DMS153 (cell line): ENCODE measurements around the gene OR2S2.
"Not testable (repeated sequence)": the region's sequence is repeated elsewhere in the genome, so short reads cannot be mapped to it uniquely, and the experiment has no call there.

ENCODE experiments used
- DNase-seq: peaks from one replicate; lab custom pipeline; 2025; lab: John Stamatoyannopoulos, UW

Gene OR2S2

GRCh38 chr9:35933550-35934067 is 24.3 kb downstream of the OR2S2 start:
- DNase-seq, result no peak

- no peak for DNase-seq
These were observed 25.2 kb downstream of the OR2S2 start for GRCh38 chr9:35932735-35933134.

- DNase-seq, result no peak
These were observed 27.0 kb downstream of the OR2S2 start for GRCh38 chr9:35930989-35931388.

- no peak for DNase-seq
These were observed 27.4 kb downstream of the OR2S2 start for GRCh38 chr9:35930521-35930920.

GRCh38 chr9:35929453-35929718 is 28.6 kb downstream of the OR2S2 start:
- no peak for DNase-seq

- no peak for DNase-seq
These were observed 29.1 kb downstream of the OR2S2 start for GRCh38 chr9:35928591-35929452.

DNA sequence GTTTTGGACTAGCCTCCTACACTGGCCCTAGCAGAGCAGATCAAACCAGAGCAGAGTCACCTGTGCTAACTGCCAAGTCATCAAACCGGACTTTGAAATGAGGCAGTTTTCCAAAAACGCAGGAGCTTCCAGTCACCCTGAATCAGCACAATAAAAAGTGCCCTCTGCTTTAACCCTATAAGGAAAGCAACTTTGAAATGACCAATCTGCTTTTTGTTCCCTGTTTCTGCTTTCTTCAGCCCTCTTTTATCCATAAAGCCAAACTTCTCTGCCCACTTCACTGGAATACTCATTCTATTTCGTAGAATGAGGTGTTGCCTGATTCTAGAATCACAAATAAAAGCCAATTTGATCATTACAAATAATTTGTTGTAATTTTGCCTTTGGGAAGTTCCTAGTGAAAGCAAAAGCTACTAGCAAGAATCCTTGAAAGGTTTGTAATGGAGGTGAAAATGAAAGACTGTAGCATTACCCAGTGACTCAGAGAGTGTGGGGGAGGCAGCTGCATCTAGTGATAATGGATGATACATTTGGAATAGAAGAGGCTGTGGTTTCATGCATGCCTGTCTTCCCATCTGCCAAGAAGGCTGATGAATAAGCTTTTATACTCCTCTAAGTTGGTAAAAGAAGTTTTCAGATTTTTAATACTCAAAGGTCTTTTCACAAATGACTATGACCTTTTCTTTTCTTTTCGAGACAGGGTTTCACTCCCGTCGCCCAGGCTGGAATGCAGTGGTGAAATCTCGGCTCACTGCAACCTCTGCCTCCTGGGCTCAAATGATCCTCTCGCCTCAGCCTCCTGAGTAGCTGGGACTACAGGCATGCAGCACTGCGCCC is 33.8 kb downstream of the OR2S2 start:
- DNase-seq, result no peak

DNA sequence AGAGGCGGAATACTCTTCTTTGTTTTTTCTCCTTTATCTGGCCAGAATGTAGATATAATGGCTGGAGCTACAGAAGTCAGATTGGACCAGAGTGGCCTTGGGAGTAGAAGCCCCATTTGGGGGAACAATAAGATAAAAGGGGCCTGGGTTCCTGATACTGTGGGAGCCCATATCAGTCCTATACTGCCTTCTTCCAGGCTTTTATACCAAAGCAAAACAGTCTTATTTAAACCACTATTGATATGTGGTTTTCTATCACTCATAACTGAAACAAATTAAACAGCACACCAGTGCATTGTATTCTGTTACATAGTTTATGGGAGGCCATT is 34.4 kb downstream of the OR2S2 start:
- DNase-seq, result no peak

DNA sequence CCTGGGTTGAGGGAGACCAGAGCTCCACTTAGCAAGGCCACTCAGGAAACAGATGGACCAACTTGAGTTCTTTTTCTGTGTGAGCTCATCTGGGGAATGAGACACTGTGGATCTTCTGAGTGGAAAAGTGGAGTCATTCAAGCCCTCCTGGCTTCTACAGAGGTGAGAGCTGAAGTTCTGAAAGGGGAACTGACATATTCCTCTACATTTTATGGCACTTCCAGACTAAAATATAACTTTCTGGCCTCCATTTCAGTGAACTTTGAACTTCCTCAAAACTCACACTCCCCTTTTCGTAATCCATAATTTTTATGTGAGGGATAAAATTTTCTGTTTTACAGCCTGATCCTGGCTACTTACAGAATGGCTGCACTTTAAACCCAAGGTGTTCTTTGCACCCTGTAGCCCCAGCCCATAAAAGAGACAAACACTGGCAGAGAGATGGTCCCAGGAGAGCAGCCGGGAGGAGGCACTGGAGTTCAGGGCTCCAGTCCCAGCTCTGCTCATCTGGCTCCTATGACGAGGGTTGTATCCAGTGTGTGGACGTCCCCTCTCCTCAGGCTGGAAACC is 37.8 kb downstream of the OR2S2 start:
- DNase-seq, result no peak

- DNase-seq, result no peak
These were observed 38.5 kb downstream of the OR2S2 start for GRCh38 chr9:35919212-35920008.

DNA sequence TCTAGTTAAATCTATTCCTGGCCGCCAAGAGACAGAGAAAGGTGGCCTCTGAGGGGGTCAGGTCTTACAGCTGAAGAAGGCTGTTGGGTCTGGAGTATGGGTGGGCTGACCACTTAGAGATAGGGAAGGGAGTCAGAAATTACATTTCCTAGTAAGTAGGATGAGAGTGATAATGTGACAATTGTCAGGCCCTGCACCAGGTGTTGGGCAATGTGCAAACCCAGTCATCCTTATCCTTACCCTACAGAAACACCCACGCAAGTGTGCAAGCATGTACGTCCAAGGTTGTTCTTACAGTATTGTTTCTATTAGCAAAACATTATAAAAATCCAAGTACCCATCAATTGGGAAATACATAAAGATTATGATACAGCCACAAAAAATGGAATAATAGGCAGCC is 39.2 kb downstream of the OR2S2 start:
- no peak for DNase-seq

DNA sequence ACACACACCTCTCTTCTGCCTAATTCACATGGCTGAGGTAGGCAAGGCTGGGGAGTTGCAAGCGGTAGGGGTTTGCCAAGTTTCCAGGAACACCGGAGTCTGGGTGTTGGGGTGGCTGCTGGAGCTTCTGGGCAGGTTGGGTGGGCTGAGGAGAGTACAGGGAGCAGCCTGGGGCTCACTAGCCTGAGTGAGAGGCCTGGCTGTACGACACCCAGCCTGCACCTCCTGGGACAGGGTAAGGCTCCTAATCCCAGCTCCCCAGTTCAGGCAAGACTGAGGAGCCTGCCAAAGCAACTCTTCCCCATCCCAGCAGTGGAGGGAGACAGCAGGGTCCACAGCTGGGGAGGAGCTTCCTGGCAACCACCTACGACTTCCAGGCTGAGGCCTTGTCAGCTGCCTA is 40.7 kb downstream of the OR2S2 start:
- no peak for DNase-seq

DNA sequence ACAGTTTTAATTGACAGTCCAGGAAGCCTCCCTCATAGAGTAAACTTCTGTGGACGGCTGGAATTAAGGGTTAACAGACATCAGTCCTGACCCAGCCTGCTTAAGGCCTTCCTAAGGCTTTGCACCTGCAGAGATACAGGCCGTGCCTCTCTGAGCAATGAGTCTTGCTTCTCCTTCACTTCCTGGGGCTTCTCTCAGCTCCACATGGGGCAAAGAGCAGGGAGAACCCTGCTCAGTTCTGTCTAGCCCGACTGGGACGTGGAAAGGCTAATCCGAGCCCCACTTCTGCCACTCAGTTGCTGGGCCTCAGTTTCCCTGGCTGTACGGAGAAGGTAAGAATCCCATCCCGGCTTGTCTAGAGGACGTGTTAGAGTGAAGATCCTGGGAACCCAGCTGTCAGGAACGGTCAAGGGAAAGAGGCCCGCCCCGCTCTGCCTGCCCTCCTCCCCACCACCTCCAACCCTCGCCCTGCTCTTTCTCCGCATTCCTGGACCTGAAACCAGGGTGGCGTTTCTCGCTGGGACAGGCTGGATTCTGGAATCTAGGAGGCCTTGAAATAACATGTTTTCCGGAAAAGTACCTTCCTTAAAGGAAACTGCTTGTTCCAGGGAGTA is 42.2 kb downstream of the OR2S2 start:
- no peak for DNase-seq

DNA sequence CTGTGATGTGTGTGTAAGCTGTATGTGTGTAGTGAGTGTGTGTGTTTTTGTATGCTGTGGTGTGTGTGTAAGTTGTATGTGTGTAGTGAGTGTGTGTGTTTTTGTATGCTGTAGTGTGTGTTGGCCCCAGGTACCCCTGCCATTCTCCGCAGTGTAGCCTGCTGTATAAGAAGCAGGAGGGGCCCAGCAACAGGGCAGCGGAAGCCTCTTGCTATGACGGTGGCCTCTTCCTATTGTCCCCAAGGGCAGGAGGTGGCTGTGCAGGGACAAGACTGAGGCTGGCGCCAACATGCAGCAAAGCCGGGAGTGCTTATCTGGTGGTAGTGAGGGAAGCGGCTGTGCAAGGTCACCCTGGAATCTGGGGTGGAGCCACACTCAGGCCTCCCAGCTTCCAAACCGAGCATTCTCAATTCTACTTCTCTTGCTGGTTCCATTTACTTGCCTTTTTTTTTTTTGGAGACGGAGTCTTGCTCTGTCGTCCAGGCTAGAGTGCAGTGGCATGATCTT is 43.6 kb downstream of the OR2S2 start:
- no peak for DNase-seq

DNA sequence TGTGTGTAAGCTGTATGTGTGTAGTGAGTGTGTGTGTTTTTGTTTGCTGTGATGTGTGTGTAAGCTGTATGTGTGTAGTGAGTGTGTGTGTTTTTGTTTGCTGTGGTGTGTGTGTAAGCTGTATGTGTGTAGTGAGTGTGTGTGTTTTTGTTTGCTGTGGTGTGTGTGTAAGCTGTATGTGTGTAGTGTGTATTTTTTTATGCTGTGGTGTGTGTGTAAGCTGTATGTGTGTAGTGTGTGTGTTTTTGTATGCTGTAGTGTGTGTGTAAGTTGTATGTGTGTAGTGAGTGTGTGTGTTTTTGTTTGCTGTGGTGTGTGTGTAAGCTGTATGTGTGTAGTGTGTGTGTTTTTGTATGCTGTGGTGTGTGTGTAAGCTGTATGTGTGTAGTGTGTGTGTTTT is 44.5 kb downstream of the OR2S2 start:
- not testable (repeated sequence) for DNase-seq

- DNase-seq, result no peak
These were observed 45.1 kb downstream of the OR2S2 start for GRCh38 chr9:35912791-35913400.

GRCh38 chr9:35911690-35912089 is 46.3 kb downstream of the OR2S2 start:
- no peak for DNase-seq

DNA sequence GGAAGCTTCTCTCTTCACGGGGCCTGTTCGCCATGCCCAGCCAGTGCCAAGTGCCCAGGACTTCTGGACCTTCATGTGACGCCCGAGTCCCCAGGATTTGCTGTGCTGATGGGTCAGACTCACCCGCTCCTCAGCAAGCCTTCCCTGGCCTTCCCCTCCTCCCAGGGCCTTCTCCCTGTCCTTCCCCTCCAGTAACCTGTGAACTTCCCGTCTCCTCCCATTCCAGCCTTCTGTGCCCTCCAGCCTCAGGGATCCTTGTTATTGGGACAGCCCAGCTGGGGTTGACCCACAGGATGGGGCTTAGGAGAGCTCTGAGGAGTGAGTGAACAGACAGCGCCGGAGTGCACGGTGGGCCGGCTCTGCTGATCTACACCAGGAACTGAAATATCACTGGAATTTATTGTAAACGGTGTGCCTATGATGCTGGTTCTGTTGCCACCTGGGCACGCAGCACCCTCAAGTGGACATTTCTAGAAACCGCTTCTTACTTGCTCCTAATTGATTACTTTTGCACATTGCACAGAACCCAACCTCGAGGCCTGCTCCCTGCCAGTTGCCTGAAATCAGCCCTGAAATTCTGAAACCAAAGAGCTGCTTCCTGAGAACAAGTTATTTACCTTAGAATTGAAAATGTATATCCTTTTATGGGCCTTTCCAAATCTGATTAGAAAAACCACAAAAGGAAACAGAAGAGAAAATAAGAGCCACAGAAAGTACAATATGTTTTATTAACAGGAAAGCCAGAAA is 47.2 kb downstream of the OR2S2 start:
- DNase-seq, result peak; percentile 19

- no peak for DNase-seq
These were observed 48.0 kb downstream of the OR2S2 start for GRCh38 chr9:35909687-35910612.
